MM.1S (cell line): ENCODE measurements around the gene PHC1.
"Not testable (repeated sequence)": the region's sequence is repeated elsewhere in the genome, so short reads cannot be mapped to it uniquely, and the experiment has no call there.

Experiments
- DNase-seq: peaks from one replicate; pipeline ENCODE4 v3.0.0-alpha.2; 2015
- H2AFZ ChIP-seq: fragments of 300-600 bp; sonication (generic); 2 replicates; pipeline ENCODE4 v1.6.0; 2016; ENCODE audit warnings: antibody characterized with exemption, low read length
- H3F3A ChIP-seq: fragments of 300-600 bp; sonication (generic); 2 replicates; pipeline ENCODE4 v1.6.1; 2016; ENCODE audit warnings: mild to moderate bottlenecking, antibody characterized with exemption, low read length, moderate library complexity, mixed read lengths; ENCODE audit not compliant: insufficient read depth
- H3K27ac ChIP-seq: fragments of 300-600 bp; sonication (generic); 2 replicates; pipeline ENCODE4 v1.5.1; 2016; ENCODE audit warnings: mild to moderate bottlenecking, low read length
- H3K27me3 ChIP-seq: fragments of 300-600 bp; sonication (generic); replicated peaks from 2 replicates; pipeline ENCODE4 v1.6.0; 2016; ENCODE audit warnings: low read length; ENCODE audit not compliant: insufficient read depth
- H3K36me3 ChIP-seq: fragments of 300-600 bp; sonication (generic); replicated peaks from 2 replicates; pipeline ENCODE4 v1.6.1; 2016; ENCODE audit warnings: mild to moderate bottlenecking, low read length, mixed read lengths; ENCODE audit not compliant: insufficient read depth
- H3K4me1 ChIP-seq: fragments of 300-600 bp; sonication (generic); 2 replicates; pipeline ENCODE4 v1.6.1; 2016; ENCODE audit warnings: low read length, mixed read lengths
- H3K4me2 ChIP-seq: fragments of 300-600 bp; sonication (generic); 2 replicates; pipeline ENCODE4 v1.6.0; 2016; ENCODE audit warnings: low read depth, low read length
- H3K4me3 ChIP-seq: fragments of 300-600 bp; sonication (generic); 2 replicates; pipeline ENCODE4 v1.5.1; 2016; ENCODE audit warnings: low read length, mixed read lengths
- H3K79me2 ChIP-seq: fragments of 300-600 bp; sonication (generic); 2 replicates; pipeline ENCODE4 v1.6.1; 2016; ENCODE audit warnings: mixed run types, low read length, mixed read lengths
- H3K9ac ChIP-seq: fragments of 300-600 bp; sonication (generic); 2 replicates; pipeline ENCODE4 v1.6.1; 2016; ENCODE audit warnings: low read length, mixed read lengths
- H3K9me2 ChIP-seq: fragments of 300-600 bp; sonication (generic); replicated peaks from 2 replicates; pipeline ENCODE4 v1.6.1; 2016; ENCODE audit warnings: mild to moderate bottlenecking, low read length, mixed read lengths; ENCODE audit not compliant: insufficient read depth
- H3K9me3 ChIP-seq: fragments of 300-600 bp; sonication (generic); replicated peaks from 2 replicates; pipeline ENCODE4 v1.6.1; 2016; ENCODE audit warnings: mild to moderate bottlenecking, low read length, mixed read lengths; ENCODE audit not compliant: insufficient read depth
- H4K20me1 ChIP-seq: fragments of 300-600 bp; sonication (generic); 2 replicates; pipeline ENCODE4 v1.6.1; 2016; ENCODE audit warnings: mild to moderate bottlenecking, low read length, moderate library complexity, mixed read lengths; ENCODE audit not compliant: insufficient read depth
- EZH2 ChIP-seq: fragments of 300-600 bp; sonication (generic); optimal IDR thresholded peaks from 2 replicates; pipeline ENCODE3; 2017; ENCODE audit warnings: low read depth, mild to moderate bottlenecking, antibody characterized with exemption, low read length, mixed read lengths
- EZH2phosphoT487 ChIP-seq: fragments of 300-600 bp; sonication (generic); IDR thresholded peaks from 2 replicates; pipeline ENCODE4 v1.6.1; 2018; ENCODE audit warnings: antibody characterized with exemption, low read length
- TF ChIP-seq, protein P1 (sequence below): fragments of 300-600 bp; sonication (generic); IDR thresholded peaks from 2 replicates; pipeline ENCODE4 v1.5.1; 2016; ENCODE audit warnings: antibody characterized with exemption, low read length, mixed read lengths

The PHC1 gene

DNA sequence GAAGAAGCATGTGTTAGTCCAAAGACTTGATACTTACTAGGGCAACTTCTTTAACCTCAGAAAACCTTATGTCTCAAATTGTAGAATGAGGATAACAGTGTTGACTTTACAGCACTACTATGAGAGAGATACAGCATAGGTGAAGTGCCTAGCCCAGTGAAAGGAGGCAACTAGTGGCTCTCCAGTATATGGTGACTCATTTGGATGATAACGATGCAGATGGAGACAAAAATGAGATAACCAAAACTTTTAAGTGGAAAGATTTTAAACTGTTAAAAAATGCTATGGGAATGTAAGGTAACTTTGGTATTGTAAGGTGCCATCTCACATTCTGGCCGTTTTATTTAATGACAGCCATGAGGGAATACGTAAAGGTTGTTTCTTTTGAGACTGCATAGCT, 2.7 kb downstream of the PHC1 start:
- Histone ChIP-seq H4K20me1 (no peaks in the 10 kb centered on the region), H3K4me3 (no peak overlapping the region), H3K79me2 (no peaks in the 10 kb centered on the region), H3K9ac (no peak overlapping the region), H3K4me1 (peaks cover 11% of the 10 kb centered on the region), H3K9me3 (no peaks in the 10 kb centered on the region), H3K4me2 (no peak overlapping the region), H3K27me3 (no peaks in the 10 kb centered on the region), H3K9me2 (no peaks in the 10 kb centered on the region), H3F3A (peaks cover 3% of the 10 kb centered on the region; the same call in 1 of the 2 replicates), H3K36me3 (no peaks in the 10 kb centered on the region), H3K27ac (no peak overlapping the region), H2AFZ (no peak overlapping the region)
- no peak for DNase-seq
- TF ChIP-seq EZH2phosphoT487: no peak
- TF ChIP-seq, protein P1, sequence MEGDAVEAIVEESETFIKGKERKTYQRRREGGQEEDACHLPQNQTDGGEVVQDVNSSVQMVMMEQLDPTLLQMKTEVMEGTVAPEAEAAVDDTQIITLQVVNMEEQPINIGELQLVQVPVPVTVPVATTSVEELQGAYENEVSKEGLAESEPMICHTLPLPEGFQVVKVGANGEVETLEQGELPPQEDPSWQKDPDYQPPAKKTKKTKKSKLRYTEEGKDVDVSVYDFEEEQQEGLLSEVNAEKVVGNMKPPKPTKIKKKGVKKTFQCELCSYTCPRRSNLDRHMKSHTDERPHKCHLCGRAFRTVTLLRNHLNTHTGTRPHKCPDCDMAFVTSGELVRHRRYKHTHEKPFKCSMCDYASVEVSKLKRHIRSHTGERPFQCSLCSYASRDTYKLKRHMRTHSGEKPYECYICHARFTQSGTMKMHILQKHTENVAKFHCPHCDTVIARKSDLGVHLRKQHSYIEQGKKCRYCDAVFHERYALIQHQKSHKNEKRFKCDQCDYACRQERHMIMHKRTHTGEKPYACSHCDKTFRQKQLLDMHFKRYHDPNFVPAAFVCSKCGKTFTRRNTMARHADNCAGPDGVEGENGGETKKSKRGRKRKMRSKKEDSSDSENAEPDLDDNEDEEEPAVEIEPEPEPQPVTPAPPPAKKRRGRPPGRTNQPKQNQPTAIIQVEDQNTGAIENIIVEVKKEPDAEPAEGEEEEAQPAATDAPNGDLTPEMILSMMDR: no peak
- TF ChIP-seq EZH2: no peak

DNA sequence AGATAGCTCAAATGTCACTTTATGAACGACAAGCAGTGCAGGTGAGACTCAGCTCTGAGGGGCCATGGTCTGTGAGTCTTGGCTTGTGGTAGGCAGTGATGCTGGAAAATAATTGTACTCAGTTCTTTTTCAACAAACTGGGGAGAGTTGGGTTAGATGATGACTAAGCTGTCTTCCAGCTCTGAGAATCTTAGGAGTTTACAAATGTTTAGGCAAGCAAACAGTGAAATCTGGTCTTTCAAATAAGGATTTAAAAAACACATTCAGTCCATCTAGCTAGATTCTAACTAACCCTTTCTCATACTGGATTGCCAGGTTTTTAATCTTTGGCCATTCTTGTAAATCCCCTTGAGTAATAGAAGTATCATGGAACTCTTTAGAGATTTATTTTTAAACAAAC, 3.4 kb downstream of the PHC1 start:
- Histone ChIP-seq H3K4me1 (peaks cover 11% of the 10 kb centered on the region), H3K9me3 (no peaks in the 10 kb centered on the region), H3K9me2 (no peaks in the 10 kb centered on the region), H2AFZ (no peak overlapping the region), H3K79me2 (no peaks in the 10 kb centered on the region), H3K27ac (no peak overlapping the region), H4K20me1 (no peaks in the 10 kb centered on the region), H3K4me3 (no peak overlapping the region), H3K9ac (no peak overlapping the region), H3F3A (peaks cover 3% of the 10 kb centered on the region; the same call in 1 of the 2 replicates), H3K36me3 (no peaks in the 10 kb centered on the region), H3K4me2 (no peak overlapping the region), H3K27me3 (no peaks in the 10 kb centered on the region)
- TF ChIP-seq EZH2phosphoT487 (no peak), EZH2 (no peak)
- DNase-seq: no peak

DNA sequence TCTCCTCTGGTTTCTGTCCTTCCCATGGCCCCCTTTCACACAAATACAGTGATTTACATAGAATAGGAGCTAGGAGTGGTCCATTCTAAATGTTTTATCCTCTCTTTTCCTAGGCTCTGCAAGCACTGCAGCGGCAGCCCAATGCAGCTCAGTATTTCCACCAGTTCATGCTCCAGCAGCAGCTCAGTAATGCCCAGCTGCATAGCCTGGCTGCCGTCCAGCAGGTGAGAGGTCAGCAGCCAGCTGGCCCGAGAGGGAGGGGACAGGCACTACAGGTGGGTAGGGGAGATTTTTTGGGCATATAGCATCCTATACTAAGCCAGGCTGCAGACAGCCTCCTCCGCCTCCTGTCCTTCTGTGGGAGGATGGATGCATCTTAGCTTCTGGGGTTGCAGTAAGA, 5.3 kb downstream of the PHC1 start:
- H3K4me2 ChIP-seq, H3F3A ChIP-seq, H3K36me3 ChIP-seq, DNase-seq, H3K9ac ChIP-seq, H4K20me1 ChIP-seq, H3K4me1 ChIP-seq, H3K9me2 ChIP-seq, H3K27ac ChIP-seq, H3K27me3 ChIP-seq, H3K4me3 ChIP-seq, H3K9me3 ChIP-seq, H2AFZ ChIP-seq, H3K79me2 ChIP-seq: not testable (repeated sequence)

DNA sequence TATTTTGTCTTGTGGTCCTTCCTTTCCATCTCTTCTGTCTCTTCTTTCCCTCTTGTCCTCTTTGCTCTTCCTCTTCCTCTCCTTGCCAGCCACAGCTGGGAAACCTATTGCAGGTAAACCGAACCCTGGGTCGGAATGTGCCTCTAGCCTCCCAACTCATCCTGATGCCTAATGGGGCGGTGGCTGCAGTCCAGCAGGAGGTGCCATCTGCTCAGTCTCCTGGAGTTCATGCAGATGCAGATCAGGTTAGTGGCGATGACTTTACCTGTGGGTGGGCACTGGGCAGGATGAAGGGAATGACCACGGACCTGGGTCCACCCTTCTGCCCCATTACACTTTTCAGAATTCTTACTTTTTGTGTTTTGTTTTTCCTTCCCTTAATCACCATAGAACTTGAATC, 8.2 kb downstream of the PHC1 start:
- Histone ChIP-seq H2AFZ (no peak overlapping the region), H3K4me3 (no peak overlapping the region), H3K4me1 (no peaks in the 10 kb centered on the region), H3K9ac (no peak overlapping the region), H3K4me2 (no peak overlapping the region), H4K20me1 (no peaks in the 10 kb centered on the region), H3F3A (no peaks in the 10 kb centered on the region), H3K9me3 (no peaks in the 10 kb centered on the region), H3K27ac (no peak overlapping the region), H3K79me2 (no peaks in the 10 kb centered on the region), H3K9me2 (no peaks in the 10 kb centered on the region), H3K27me3 (no peaks in the 10 kb centered on the region), H3K36me3 (no peaks in the 10 kb centered on the region)
- TF ChIP-seq EZH2 (no peak), EZH2phosphoT487 (no peak)
- TF ChIP-seq, protein P1: no peak
- DNase-seq: no peak

DNA sequence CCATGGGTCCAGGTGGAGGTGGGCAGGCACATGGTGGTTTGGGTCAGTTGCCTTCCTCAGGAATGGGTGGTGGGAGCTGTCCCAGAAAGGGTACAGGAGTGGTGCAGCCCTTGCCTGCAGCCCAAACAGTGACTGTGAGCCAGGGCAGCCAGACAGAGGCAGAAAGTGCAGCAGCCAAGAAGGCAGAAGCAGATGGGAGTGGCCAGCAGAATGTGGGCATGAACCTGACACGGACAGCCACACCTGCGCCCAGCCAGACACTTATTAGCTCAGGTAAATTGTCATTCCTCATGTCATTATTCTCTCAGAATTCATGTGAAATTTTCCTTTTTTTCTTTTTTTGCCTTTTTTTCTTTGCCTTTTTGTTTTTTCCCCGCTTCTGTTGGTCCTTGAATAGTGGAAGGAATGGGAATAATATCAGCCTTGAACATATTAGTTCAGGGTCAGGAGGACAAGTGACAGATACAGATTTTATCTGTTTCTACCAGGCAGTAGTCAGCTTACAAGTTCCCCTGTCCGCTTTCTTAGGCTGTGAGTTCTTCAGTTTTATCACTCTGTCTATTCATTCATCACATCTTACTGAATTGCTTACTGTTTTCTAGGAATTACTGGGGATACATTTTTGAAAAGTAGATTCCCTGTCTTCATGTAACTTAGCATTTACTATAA, 16.5 kb downstream of the PHC1 start:
- not testable (repeated sequence) for H2AFZ ChIP-seq, H3K4me3 ChIP-seq, H3F3A ChIP-seq, H3K27me3 ChIP-seq, H3K79me2 ChIP-seq, H3K36me3 ChIP-seq, H4K20me1 ChIP-seq, H3K9me2 ChIP-seq, DNase-seq, H3K9ac ChIP-seq, H3K4me2 ChIP-seq, H3K9me3 ChIP-seq, H3K27ac ChIP-seq, H3K4me1 ChIP-seq

DNA sequence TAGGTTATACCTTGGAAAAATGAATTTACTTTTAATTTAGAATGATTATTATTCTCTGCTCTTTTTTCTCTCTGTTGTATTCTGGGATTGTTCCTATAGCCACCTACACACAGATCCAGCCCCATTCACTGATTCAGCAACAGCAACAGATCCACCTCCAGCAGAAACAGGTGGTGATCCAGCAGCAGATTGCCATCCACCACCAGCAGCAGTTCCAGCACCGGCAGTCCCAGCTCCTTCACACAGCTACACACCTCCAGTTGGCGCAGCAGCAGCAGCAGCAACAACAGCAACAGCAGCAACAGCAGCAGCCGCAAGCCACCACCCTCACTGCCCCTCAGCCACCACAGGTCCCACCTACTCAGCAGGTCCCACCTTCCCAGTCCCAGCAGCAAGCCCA, 18.2 kb downstream of the PHC1 start:
- H3K4me1 ChIP-seq, H3F3A ChIP-seq, H3K9me2 ChIP-seq, DNase-seq, H3K27ac ChIP-seq, H3K79me2 ChIP-seq, H3K9me3 ChIP-seq, H3K9ac ChIP-seq, H3K27me3 ChIP-seq, H4K20me1 ChIP-seq, H3K36me3 ChIP-seq, H3K4me2 ChIP-seq, H2AFZ ChIP-seq, H3K4me3 ChIP-seq: not testable (repeated sequence)
